ENCODE measurements around the gene OSBPL3. TPM values are rescaled to one million over a fixed set of nuclear protein-coding genes. Genes with fewer than 3 reads are reported as not detected.

The OSBPL3 gene
- polyA plus RNA-seq, 1 experiment: 26.5 TPM

DNA sequence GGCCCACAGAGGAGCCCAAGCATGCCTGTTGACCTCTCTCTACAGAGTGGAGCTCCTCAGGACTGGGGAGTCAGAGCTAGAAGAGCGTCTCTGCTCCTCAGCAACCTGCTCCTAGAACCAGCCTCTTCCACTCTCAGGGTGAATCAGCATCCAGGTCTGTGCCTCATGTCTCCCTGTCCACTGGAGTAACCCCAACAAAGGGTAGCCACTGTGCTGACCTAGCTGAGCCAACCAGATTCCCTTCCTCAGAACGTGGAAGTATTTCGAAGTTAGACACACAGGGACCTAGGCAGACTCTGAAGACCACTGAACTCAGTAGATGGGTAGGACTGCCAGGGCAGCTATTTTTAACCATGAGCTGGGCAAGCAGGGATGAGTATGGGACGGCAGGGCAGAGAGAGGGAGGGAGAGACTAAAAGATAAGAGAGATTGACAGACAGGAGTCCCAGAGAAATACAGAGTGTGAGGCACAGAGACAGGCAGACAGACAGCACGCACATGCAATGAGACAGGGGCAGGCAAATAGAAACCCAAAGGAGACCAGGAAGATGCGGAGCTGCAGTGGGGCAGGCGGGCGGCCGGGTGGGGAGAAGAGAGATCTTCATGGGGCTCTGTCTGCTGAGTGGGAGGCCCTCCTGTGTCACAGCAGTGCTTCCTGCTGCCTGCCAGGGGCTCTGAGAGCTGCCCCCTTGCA, 56.7 kb downstream of the OSBPL3 start:
- Histone ChIP-seq H3K36me3 (ENCODE audit: control insufficient read depth, insufficient read depth, low read length) (no peaks in the 10 kb centered on the region), H3K27me3 (ENCODE audit: control insufficient read depth, insufficient read depth, low read length) (no peaks in the 10 kb centered on the region), H3K4me3 (ENCODE audit: low read depth, low read length) (no peak overlapping the region)
- DNase-seq (ENCODE audit: low read depth): no peak
- ChIA-PET POLR2A (no interaction called here), CTCF (interaction anchor here (1.1 kb wide), 1 partner anchor 170 kb away, joined by 5 read pairs; no protein-coding TSS in a partner anchor)
- TF ChIP-seq, protein P1, sequence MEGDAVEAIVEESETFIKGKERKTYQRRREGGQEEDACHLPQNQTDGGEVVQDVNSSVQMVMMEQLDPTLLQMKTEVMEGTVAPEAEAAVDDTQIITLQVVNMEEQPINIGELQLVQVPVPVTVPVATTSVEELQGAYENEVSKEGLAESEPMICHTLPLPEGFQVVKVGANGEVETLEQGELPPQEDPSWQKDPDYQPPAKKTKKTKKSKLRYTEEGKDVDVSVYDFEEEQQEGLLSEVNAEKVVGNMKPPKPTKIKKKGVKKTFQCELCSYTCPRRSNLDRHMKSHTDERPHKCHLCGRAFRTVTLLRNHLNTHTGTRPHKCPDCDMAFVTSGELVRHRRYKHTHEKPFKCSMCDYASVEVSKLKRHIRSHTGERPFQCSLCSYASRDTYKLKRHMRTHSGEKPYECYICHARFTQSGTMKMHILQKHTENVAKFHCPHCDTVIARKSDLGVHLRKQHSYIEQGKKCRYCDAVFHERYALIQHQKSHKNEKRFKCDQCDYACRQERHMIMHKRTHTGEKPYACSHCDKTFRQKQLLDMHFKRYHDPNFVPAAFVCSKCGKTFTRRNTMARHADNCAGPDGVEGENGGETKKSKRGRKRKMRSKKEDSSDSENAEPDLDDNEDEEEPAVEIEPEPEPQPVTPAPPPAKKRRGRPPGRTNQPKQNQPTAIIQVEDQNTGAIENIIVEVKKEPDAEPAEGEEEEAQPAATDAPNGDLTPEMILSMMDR (IDR thresholded peaks at IDR 0.05; ENCODE audit: insufficient read depth, low read depth, low read length): no peak

DNA sequence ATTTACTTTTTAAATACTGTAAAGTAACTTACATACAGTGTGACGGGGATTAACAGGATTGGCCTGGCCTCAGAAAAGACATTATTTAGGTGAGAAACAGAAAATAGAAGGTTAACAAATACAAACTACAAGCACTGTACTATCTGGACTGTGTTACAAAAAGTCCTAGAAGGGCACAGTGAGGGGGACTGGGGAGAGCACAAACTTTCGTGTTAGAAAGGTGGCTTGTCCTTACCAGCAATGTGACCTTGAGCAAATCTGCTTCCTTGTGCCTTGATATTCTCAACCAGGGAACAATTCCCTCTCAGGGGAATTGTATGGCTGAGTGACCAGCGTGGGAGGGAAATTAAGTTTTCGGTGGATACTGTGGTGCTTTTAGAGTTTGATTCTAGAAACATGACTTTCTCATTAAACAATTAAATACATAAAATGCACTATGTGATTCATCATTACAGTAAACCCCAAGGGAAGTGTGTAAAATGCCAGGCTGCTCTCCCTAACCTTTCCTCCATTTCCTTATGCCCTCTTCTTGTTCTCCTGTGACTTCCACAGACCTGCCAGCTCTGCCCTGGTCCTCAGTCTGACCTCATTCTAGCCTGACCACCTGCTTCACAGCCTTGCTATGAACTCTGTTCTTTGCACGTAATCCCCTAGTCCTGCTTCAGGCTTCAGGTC, 57.7 kb downstream of the OSBPL3 start:
- CTCF ChIA-PET: interaction anchor here (0.6 kb wide), 1 partner anchor 238 kb away, joined by 5 read pairs; no protein-coding TSS in a partner anchor

DNA sequence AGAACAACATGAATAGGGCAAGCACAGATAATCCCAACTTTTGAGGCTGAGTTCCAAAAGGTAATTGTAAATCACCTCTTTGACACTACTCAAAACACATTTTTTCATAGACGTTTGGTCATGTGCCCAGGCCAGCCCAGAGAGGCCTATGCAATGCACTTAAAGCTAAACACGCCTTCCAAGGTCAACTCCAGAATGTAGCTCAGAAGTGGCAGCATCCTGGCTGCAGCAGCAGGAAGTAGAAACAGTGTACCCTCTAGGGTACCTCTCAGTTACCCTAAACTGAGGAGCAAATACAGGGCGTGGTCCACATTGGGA, 58.7 kb downstream of the OSBPL3 start:
- no peaks in the 10 kb centered on the region for H3K36me3 ChIP-seq (ENCODE audit: control insufficient read depth, insufficient read depth, low read length)
- H3K27me3 ChIP-seq (ENCODE audit: control insufficient read depth, insufficient read depth, low read length): no peaks in the 10 kb centered on the region
- ChIA-PET POLR2A (no interaction called here), CTCF (no interaction called here)
- DNase-seq (ENCODE audit: low read depth): no peak
- no peak overlapping the region for H3K4me3 ChIP-seq (ENCODE audit: low read depth, low read length)
- TF ChIP-seq, protein P1 (IDR thresholded peaks at IDR 0.05; ENCODE audit: insufficient read depth, low read depth, low read length): no peak

More for the DNA sequence above, 57.7 kb downstream of the OSBPL3 start:
- Histone ChIP-seq H3K27me3 (ENCODE audit: control insufficient read depth, insufficient read depth, low read length) (no peaks in the 10 kb centered on the region), H3K36me3 (ENCODE audit: control insufficient read depth, insufficient read depth, low read length) (no peaks in the 10 kb centered on the region), H3K4me3 (ENCODE audit: low read depth, low read length) (no peak overlapping the region)
- DNase-seq (ENCODE audit: low read depth): peak; percentile 30
- POLR2A ChIA-PET: no interaction called here
- TF ChIP-seq, protein P1 (IDR thresholded peaks at IDR 0.05; ENCODE audit: insufficient read depth, low read depth, low read length): no peak

DNA sequence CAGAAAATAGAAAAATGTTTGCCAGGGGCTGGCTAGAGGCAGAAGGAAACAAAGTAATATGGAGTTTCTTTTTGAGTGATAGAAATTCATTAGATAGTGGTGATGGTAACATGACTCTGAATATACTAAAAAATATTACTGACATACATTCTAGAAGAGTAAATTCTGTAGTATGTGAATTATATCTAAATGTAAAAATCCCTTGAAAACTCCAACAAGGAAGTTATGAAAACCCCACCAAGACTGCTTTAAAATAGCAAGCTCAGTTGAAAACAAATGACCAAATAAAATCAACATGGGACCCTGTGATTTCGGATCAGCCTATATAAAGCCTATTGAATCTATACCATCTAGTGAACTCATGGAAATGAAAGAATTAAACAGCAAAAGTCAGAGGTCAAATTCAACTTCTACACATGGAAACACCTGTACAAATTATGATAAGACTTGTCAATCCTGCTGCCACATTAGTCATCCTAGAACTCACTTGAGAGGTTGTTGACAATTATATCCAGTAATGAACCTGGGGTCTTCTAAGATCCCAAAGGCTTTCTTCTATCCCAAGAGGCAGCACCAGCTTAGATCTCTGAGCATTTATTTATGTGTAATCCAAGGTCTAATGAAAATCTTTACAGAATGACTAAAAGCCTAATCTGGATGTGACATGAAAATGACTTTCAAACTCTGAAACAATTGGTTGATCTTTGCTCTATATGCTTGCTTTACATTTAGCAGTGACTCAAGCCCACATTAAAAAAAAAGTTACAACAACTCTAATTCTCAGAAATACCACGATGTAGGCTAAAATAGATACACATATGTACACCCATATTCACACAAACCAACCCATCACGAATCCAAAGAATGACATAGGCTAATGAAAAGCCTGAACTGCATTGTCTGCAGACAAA, 59.3 kb downstream of the OSBPL3 start:
- Histone ChIP-seq H3K27me3 (ENCODE audit: control insufficient read depth, insufficient read depth, low read length) (no peaks in the 10 kb centered on the region), H3K36me3 (ENCODE audit: control insufficient read depth, insufficient read depth, low read length) (no peaks in the 10 kb centered on the region), H3K4me3 (ENCODE audit: low read depth, low read length) (no peak overlapping the region)
- POLR2A ChIA-PET: no interaction called here
- CTCF ChIA-PET: interaction anchor here (1.0 kb wide), 1 partner anchor 10 kb away, joined by 3 read pairs; no protein-coding TSS in a partner anchor
- TF ChIP-seq, protein P1 (IDR thresholded peaks at IDR 0.05; ENCODE audit: insufficient read depth, low read depth, low read length): no peak
- no peak for DNase-seq (ENCODE audit: low read depth)
